GM19324 (cell line): Measurements from ENCODE around the gene RBM45.

Experiments used
- ATAC-seq: cut with Tn5 transposase; IDR thresholded peaks from one replicate; pipeline ENCODE4 v1.9.1; 2021; ENCODE audit warnings: mild to moderate bottlenecking, moderate library complexity; ENCODE audit not compliant: unreplicated experiment, low FRiP score

RBM45 gene

GRCh38 chr2:178155524-178155923 is 43.3 kb downstream of the RBM45 start:
- ATAC-seq = no peak

DNA sequence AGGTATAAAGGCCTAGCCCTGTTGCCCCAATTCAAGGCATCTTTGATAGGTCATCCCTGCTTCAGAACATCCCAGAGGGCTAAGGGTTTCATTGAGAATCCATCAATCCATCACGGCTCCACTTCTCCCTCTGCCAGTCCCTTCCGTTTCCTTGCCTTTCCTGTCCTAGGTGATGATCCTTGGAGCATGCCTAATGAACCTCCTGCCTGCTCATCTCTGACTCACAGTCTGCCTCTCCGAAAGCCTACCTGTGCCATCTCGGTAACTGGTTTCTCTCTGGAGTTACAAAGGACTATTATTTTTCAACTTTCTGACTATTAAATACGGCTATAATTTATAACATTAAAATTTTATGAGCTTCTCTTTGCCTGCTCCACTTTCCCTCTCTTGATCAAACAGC is 45.3 kb downstream of the RBM45 start:
- no peak for ATAC-seq

DNA sequence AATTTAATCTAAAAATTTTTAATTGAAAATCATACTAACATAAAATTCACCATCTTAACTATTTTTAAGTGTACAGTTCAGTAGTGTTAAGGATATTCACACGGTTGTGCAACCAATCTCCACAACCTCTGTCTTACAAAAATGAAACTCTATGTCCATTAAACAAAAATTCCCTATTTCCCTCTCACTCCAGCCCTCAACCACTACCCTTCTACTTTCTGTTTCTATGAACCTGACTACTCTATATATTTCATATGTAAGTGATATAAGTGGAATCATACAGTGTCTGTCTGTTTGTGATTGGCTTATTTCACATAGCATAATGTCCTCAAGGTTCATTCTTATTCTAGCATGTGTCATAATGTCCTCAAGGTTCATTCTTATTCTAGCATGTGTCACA is 47.7 kb downstream of the RBM45 start:
- no peak for ATAC-seq

GRCh38 chr2:178160601-178161000 is 48.4 kb downstream of the RBM45 start:
- ATAC-seq = no peak

DNA sequence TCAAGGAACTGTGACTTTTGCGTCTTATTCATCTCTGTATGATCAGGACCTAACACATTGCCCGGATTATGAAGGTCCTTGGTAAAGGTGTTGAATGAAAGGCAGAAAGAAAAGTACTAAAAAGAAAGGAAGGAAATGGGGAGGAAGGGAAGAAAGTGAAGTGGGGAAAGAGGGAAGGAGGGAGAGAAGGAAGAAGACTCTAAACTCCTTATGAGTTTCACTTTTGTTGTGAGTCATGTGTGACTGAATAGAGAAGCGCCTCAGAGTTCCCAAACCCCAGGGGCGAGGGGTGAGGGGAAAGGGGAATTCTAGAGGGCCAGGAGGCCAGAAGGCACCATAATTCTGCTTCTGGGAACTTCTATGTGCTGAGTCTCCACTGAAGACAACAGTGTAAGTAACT is 51.2 kb downstream of the RBM45 start:
- ATAC-seq = no peak

DNA sequence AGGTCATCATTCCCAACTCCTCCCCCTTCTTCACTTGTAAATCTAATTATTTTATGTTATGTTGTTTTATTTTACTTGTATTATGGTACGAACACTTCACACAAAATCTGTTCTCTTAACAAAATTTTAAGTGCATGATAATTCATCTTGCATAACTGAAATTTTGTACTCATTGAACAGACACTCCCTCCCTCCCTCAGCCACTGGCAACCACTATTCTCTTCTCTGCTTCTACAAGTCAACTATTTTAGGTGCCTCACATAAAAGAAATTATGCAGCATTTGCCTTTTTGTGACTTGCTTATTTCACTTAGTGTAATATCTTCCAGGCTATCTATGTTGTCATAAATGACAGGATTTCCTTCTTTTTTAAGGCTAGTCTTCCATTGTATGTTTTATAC is 51.7 kb downstream of the RBM45 start:
- no peak for ATAC-seq

DNA sequence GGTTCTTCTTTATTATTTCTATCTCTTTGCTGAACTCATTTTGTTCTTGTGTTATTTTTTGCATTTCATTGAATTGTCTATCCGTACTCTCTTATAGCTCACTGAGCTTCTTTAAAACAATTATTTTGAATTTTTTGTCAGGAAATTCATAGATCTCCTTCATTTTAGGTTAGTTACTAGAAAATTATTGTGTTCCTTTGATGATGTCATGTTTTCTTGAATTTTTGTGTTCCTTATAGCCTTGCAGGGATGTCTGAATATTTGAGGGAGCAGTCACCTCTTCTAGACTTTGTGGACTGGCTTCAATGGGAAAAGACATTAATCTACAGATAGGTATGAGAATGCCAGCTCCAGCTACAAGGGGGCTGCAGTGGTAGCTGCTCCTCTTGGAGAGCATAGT is 61.4 kb downstream of the RBM45 start:
- no peak for ATAC-seq

DNA sequence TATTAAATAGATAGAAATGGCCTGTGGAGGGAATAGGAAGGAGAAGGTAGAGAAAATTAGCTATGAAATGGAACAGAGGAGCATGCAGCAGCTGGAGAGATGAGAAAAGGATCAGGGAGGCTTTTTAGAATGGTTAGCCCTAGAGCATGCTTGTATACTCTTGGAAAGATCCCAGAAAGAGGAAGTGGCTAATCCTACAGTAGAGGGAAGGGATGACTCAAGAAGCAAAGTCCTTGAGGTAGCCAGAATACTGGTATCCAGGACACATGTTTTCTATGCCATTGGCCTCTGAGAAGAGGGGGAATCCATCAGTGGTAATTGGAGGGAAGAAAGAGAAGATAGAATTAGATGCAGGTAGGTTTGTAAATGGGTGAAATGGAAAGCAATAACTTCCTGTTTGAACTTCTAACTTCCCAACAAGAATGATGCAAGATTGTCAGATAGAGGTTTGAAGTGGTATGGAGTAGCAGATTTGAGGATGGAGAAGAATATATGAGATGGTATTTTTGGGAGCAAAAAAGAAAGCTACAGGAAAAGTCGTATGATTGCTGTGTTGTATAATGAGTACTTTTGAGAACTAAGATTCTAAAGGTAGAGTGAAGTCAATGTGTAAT is 64.9 kb downstream of the RBM45 start:
- no peak for ATAC-seq
